HG03520 (cell line): Measurements from ENCODE around the gene MRC1.

Experiments
- ATAC-seq: cut with Tn5 transposase; IDR thresholded peaks from one replicate; pipeline ENCODE4 v1.9.1; 2021; ENCODE audit warnings: mild to moderate bottlenecking, moderate library complexity; ENCODE audit not compliant: unreplicated experiment

Gene MRC1

DNA sequence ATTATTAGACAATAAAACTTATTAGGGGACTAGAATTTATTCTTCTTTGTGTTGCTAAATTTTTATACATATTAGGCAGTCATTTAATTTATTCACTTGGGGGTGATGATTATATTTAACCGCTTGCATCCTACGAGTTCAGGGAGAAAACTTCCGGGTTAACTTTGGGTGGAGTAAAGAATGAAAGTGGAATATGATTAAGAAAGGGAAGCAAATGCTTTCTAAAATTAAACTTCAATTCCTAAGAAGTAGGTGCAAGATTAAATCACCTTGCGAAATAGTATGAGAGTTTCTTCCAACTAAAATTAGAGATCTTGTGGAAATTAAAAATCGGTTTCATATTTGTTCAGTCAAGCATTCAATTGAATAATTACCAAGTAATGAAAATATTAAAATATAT lies 33.5 kb downstream of the MRC1 start:
- no peak for ATAC-seq

DNA sequence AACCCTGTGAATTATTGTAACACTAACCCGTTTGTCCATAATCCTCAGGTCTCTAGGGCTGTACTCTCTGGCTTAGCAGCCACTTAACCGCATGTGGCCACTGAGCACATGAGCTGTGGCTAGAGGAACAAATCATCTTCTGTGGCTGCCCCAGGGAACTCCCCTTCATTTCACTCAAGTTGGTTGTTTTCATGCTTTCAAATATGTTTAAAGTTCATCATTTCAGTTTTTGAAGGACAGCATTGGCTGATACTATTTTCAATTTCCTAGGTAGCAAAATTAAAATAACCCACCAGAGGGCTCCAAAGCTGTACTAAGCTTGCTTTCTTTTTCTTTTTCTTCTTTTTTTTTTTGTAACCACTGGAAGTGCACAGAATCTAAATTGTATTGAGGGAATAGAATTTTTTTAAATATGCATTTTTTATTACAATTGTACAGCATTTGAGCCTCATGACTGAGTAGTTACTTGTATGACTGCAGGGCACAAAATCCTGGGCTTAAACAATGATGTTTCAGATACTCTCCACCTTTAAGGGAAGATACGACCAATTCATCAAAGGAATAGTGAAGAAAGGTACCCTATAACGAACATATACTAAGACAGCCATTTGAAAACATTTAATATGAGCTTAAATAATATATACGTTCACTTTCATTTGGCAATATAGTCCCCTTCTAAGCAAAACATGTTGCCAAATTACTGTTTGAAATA lies 38.6 kb downstream of the MRC1 start:
- ATAC-seq: no peak

DNA sequence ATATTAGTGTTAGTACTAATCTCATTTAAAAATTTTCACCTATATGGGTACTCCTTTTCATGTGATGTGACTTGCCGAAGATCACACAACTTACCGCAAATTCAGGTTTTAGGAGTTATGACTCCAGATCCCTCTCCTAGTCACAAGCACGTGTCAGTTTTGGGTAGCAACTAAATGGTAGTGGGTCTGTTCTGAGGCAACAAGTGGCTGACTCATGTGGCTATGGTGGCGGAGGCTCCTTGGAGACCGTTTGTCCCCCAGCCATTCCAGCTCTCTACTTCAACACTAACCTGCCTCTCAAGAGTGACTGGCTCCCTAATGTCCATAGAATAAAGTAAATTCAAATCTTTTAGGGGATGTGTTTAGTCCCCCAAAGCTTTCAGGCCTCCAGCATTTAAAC lies 39.5 kb downstream of the MRC1 start:
- no peak for ATAC-seq

- no peak for ATAC-seq
These were observed 41.4 kb downstream of the MRC1 start for GRCh38 chr10:17850501-17850900.

DNA sequence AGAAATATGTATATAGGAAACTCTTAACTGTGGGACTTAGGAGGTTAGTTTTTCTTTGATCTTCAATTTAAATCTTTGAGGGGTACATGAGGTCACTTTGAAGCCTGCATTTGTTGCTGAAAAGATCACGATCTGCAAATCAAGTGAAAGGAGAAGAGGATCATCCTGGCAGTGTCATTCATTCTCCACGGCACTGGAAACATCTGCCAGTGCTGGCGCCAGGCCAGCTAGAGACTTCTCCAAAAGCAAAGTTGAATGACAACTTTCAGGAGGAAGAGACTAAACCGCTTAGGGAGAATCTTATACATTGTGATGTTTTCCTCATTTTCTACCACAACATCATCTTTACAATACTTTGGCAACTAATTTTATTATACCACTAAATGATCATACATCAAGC lies 42.5 kb downstream of the MRC1 start:
- no peak for ATAC-seq

DNA sequence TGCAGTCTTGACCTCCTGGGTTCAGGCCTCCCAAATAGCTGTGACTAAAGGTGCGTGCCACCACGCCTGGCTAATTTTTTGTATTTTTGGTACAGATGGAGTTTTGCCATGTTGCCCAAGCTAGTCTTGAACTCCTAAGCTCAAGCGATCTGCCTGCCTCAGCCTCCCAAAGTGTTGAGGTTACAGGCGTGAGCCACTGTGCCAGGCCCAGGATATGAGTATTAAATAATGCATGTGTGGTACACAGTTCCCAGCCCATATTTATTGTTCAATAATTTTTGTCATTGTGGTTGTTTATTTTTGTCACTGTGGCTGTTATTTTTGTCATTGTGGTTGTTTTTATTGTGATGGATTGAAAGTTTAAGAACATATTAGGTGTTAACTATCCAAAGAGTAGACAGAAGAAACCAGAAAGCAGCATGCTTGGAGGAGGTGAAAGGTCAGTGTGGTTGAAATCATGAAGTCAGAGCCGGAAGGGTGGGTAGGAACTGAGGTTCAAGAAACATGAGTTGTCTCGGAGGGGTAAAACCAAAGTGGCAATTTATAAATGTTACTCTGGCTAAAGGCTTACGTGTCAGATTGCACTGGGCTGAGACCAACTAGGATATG lies 45.0 kb downstream of the MRC1 start:
- ATAC-seq: no peak

DNA sequence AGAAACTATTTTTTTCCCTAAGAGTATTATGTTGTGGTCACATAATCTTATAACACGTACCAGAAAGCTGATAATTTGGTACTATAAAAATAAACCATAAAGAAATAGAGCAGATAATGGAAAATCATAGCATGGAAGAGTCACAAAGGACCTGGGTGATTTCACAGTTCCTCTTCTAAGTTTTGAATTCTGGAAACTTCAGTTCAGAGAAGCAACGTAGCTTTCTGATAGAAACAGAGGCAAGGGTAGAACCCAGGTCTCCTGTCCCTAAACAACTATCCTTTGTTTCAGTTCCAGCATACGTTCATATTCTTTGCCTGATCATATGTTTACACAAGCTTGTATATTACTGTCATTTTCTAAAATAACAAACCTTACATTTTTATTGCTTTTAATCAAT lies 47.9 kb downstream of the MRC1 start:
- ATAC-seq: no peak

- no peak for ATAC-seq
These were observed 50.5 kb downstream of the MRC1 start for GRCh38 chr10:17859492-17860156.

GRCh38 chr10:17861760-17862159 lies 52.6 kb downstream of the MRC1 start:
- no peak for ATAC-seq

- no peak for ATAC-seq
These were observed 56.2 kb downstream of the MRC1 start for GRCh38 chr10:17865351-17865750.

DNA sequence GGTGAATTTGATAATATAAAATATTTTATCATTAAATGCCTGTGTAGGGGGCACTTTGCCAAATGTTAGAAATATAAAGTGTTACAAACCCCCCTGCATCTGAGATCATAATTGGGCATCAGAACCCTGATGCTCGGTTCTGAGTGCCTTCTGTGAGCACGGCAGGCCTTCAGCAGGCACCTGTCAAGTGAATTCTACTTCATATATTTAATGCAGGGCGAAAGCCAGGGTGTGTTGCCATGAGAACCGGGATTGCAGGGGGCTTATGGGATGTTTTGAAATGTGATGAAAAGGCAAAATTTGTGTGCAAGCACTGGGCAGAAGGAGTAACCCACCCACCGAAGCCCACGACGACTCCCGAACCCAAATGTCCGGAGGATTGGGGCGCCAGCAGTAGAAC lies 57.2 kb downstream of the MRC1 start:
- no peak for ATAC-seq

- ATAC-seq: no peak
These were observed 57.9 kb downstream of the MRC1 start for GRCh38 chr10:17867056-17867455.

- no peak for ATAC-seq
These were observed 61.9 kb downstream of the MRC1 start for GRCh38 chr10:17871036-17871435.

DNA sequence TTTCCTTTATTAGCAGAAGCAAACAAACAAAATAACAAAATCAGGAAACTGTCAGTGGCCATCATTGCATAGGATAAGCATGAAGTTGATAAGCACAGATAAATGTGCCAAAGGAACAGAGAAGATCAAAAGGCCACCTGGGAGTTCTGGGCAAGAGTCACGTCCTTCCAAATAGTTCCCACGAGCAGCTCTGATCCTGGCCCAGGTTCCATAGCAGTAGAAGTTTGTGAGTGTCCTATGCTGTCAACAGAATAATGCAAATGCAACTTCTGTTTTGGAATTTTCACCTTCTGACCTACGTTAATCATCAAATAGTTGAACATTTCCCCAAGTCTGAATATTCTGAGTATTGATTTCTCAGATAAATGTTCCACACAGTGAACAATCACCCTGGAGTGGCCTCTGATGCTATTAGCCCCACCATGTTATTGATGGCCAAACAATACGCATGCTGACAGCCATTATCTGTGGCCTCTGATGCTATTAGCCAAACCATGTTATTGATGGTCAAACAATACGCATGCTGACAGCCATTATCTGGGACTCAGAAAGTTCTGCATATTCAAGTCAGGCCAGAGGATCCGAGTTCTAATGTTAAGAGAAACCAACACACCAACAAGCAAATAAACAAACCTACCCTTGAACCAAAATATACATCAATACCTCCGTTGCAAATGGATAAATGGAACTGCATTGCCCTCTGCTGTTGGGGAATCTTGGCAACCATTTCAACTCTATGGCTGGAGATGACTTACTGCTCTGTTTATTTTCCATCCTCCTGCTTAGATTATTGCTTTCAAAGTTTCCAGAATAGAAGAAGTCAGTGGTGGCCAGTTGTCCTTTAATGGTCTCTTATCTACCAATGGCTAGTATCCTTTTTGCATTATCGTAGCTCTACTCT lies 63.3 kb downstream of the MRC1 start:
- no peak for ATAC-seq

DNA sequence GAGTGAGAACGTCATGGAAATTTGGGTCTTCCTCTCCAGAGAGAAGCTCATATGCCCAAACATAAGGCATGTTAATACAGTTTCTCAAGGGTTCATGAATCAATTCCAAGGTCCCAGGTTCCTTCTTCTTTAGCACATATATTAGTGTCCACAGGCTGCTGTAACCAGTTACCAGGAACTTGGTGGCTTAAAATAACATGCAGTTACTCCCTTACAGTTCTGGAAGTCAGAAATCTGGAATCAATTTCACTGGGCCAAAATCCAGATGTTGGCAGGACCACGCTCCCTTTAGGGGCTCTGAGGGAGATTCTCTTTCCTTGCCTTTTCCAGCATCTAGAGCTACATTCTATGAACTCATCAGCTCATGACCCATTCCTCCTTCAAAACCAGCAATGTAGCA lies 64.8 kb downstream of the MRC1 start:
- no peak for ATAC-seq

- ATAC-seq: no peak
These were observed 68.0 kb downstream of the MRC1 start for GRCh38 chr10:17877121-17877520.

DNA sequence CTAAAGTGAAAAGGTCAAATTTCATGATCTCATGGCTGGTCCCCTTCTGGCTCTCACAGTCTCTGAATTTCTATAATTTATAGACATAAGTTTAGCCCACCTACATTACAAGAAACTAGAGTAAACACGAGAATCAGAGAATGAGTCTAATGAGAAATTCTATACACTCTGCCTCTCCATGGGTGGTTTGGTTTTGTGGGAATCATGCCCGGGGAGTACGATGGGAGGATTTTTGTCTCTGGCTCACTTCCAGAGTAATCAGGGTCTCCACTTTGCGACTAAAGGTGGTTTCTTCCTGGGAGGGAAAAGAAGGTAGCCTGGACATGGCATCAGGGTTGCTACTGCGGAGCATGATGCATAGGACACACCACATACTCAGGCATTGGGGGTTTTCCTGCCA lies 69.7 kb downstream of the MRC1 start:
- ATAC-seq: no peak

DNA sequence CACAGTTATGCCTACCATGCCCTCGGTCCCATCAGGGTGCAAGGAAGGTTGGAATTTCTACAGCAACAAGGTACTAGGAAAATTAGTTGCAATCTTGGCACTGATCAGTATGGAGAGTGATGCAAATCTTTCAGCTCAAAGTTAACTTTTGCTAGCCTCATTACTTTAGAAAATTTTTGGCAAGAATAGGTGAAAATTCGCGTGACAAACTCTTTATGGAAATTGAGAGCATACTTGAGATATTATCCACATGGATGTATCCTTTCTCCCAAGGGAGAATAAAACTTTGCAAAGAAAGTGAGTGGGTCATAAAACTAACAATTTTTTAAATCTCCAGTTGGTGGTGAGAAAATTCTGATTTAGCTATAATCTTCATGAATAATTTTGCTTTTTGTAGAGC lies 71.5 kb downstream of the MRC1 start:
- ATAC-seq: no peak

DNA sequence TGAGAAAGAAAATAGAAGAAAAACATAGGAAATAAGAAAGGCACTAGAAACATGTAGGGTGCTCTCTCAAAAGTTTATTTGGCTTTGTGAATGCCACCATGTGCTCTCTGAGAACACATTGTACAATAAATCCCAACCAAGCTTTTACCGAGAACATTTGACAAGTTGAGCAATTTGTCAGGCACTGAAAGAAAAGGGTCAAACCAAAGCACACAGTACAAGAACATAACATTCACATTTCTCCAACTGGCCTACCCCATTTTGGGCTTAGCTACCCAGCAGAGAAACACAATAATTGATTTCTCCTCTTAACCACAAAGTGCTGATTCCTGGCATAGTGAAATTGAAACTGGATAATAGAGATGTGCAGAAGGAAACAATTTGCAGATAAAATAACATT lies 73.4 kb downstream of the MRC1 start:
- ATAC-seq: no peak

DNA sequence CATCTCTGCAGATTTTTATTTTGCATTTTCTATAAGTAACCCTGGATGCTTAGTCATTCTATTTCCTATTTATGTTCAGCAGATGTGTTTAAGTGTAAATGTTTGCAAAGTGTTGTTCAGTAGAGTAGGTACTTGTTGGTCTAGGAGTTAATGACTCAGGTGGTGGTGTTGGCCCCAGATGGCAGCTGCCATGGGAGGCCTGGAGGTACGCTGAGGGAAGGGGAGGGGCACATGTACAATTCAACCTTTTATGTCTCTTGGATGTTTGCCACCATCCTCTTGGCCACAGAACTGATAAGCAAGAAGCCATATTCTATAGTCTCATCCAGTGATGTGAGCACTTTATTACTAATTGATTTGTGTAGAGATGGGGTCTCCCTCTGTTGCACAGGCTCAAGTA lies 74.5 kb downstream of the MRC1 start:
- no peak for ATAC-seq

- no peak for ATAC-seq
These were observed 79.0 kb downstream of the MRC1 start for GRCh38 chr10:17888189-17888588.
